Naive thymus-derived CD4-positive, alpha-beta T cell (primary cell): ENCODE measurements around the gene RBFOX1. TPM values are rescaled to one million over a fixed set of nuclear protein-coding genes. Genes with fewer than 3 reads are reported as not detected.

ENCODE experiments used
- ATAC-seq: fragments of 150-1000 bp; cut with Tn5 transposase; 2 replicates; pipeline ENCODE4 v1.10.0; 2021; ENCODE audit warnings: mild to moderate bottlenecking, moderate library complexity
- CTCF ChIA-PET: fragments of 350-600 bp; sonication (Branson Sonifier 250); formaldehyde crosslinking; loops from one replicate; lab custom pipeline; 2021; ENCODE audit warnings: antibody characterized with exemption; lab: Charles Lee
- POLR2A ChIA-PET: fragments of 350-600 bp; sonication (Branson Sonifier 250); formaldehyde crosslinking; loops from one replicate; lab custom pipeline; 2021; ENCODE audit warnings: antibody characterized with exemption, inconsistent platforms; lab: Charles Lee
- DNase-seq, 9 donors: peaks; one replicate each; pipeline versions ENCODE4 v3.0.0 to v3.0.0-alpha.2; 2020 to 2022; ENCODE audit warnings: mixed read lengths in 1 of 9
- H3K27ac ChIP-seq: one replicate; pipeline ENCODE4 v1.7.0; 2013; ENCODE audit warnings: mild to moderate bottlenecking, low read depth, low read length, moderate library complexity
- H3K27me3 ChIP-seq, 2 donors: one replicate each; pipeline ENCODE4 v1.7.0; 2013; ENCODE audit warnings: low read length in 2 of 2, mild to moderate bottlenecking in 2 of 2, moderate library complexity in 2 of 2; ENCODE audit not compliant: control insufficient read depth in 2 of 2, insufficient read depth in 2 of 2
- H3K36me3 ChIP-seq, 3 experiments: 1 replicate in 2 of 3; 2 replicates in 1 of 3; pipeline ENCODE4 v1.7.0; 2013; ENCODE audit warnings: low read length in 3 of 3, mild to moderate bottlenecking in 3 of 3, moderate library complexity in 1 of 3; ENCODE audit not compliant: insufficient read depth in 3 of 3, control insufficient read depth in 2 of 3
- H3K4me1 ChIP-seq, 2 donors: one replicate each; pipeline ENCODE4 v1.7.0; 2013; ENCODE audit warnings: low read length in 2 of 2, mild to moderate bottlenecking in 2 of 2, moderate library complexity in 1 of 2; ENCODE audit not compliant: control insufficient read depth in 2 of 2, insufficient read depth in 2 of 2
- H3K4me3 ChIP-seq: 2 replicates; pipeline ENCODE4 v1.7.0; 2013; ENCODE audit warnings: mild to moderate bottlenecking, low read length
- H3K9me3 ChIP-seq, 3 experiments: 1 replicate in 2 of 3; 2 replicates in 1 of 3; pipeline ENCODE4 v1.7.0; 2013; ENCODE audit warnings: low read length in 3 of 3; ENCODE audit not compliant: control insufficient read depth in 2 of 3
- H3K27ac Mint-ChIP-seq, 9 donors: one replicate each; pipeline ENCODE4 v1.8.0; 2020 to 2022; ENCODE audit warnings: mixed read lengths in 9 of 9, mild to moderate bottlenecking in 8 of 9, moderate library complexity in 5 of 9, inconsistent platforms in 2 of 9
- H3K27me3 Mint-ChIP-seq, 5 donors: one replicate each; pipeline ENCODE4 v1.8.0; 2021 to 2022; ENCODE audit warnings: mixed read lengths in 5 of 5, mild to moderate bottlenecking in 1 of 5
- H3K36me3 Mint-ChIP-seq, 5 donors: one replicate each; pipeline ENCODE4 v1.8.0; 2020 to 2022; ENCODE audit warnings: mixed read lengths in 5 of 5, mild to moderate bottlenecking in 3 of 5, inconsistent platforms in 1 of 5
- H3K4me1 Mint-ChIP-seq, 7 donors: one replicate each; pipeline ENCODE4 v1.8.0; 2020 to 2022; ENCODE audit warnings: mixed read lengths in 7 of 7, mild to moderate bottlenecking in 3 of 7, inconsistent platforms in 1 of 7
- H3K4me3 Mint-ChIP-seq, 10 donors: one replicate each; pipeline ENCODE4 v1.8.0; 2020 to 2022; ENCODE audit warnings: mild to moderate bottlenecking in 10 of 10, mixed read lengths in 10 of 10, moderate library complexity in 6 of 10, inconsistent platforms in 2 of 10
- H3K9me3 Mint-ChIP-seq, 11 donors: one replicate each; pipeline ENCODE4 v1.8.0; 2020 to 2022; ENCODE audit warnings: mixed read lengths in 11 of 11, mild to moderate bottlenecking in 4 of 11, inconsistent platforms in 1 of 11, moderate library complexity in 1 of 11
- intact Hi-C, 2 donors: fragments of 100-400 bp; cut with micrococcal nuclease; formaldehyde crosslinking; loops; one replicate each; pipeline ENCODE4 v1.15.1; 2023
- polyA plus RNA-seq, 2 donors: library from polyadenylated mRNA; unstranded; fragments of 300-500 nt; fragmentation: Illumina TruSeq; gene quantifications; one replicate each; pipeline ENCODE4 v1.2.3, GENCODE V29; 2021
- total RNA-seq, 6 experiments: library from RNA in 5 of 6; stranded (reverse) in 5 of 6; gene quantifications; 1 replicate in 5 of 6; 2 replicates in 1 of 6; pipeline ENCODE4 v1.2.3 and lab custom pipeline; 2021 to 2026

RBFOX1 gene
- total and polyA plus RNA-seq, 7 experiments from 2014 or later = not detected

DNA sequence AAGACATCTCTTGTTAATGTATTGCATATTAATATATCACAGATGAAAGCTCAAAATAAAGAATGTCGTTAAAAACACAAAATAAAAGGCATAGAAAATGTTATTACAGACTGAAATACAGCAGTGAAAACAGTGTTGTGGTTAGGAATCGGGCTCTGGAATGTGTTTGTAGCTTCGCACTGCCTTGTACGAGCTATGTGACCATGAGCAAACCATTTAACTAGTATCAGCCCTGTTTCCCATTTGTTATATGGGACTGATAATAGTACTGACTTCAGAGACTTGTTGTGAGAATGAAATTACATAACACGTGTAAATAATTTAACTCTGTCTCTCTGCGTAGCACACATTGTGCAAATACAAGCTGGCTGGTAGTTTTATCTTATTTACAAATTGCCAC is 648 bp upstream of the RBFOX1 start:
- no peak for DNase-seq
- Mint-ChIP-seq H3K4me3 (no peak overlapping the region), H3K9me3 (peaks cover 0 to 18% (median 9%) of the 10 kb centered on the region in 11 donors), H3K4me1 (no peaks in the 10 kb centered on the region), H3K36me3 (no peaks in the 10 kb centered on the region), H3K27me3 (peaks cover 0 to 2% (median 0%) of the 10 kb centered on the region in 5 donors), H3K27ac (no peak overlapping the region)
- Histone ChIP-seq H3K9me3 (no peaks in the 10 kb centered on the region), H3K27ac (no peak overlapping the region), H3K4me3 (no peak overlapping the region), H3K27me3 (no peaks in the 10 kb centered on the region), H3K36me3 (no peaks in the 10 kb centered on the region), H3K4me1 (no peaks in the 10 kb centered on the region)
- POLR2A ChIA-PET = no interaction called here
- CTCF ChIA-PET = no interaction called here
- intact Hi-C loops = no loop called here
- no peak for ATAC-seq

GRCh38 chr16:7333180-7333725 is 608 bp downstream of the RBFOX1 start:
- no peaks in the 10 kb centered on the region for H3K4me1 Mint-ChIP-seq
- H3K36me3 Mint-ChIP-seq = no peaks in the 10 kb centered on the region
- CTCF ChIA-PET = no interaction called here
- Histone ChIP-seq H3K27ac (no peak overlapping the region), H3K36me3 (no peaks in the 10 kb centered on the region), H3K4me1 (no peaks in the 10 kb centered on the region), H3K4me3 (no peak overlapping the region), H3K9me3 (no peaks in the 10 kb centered on the region), H3K27me3 (no peaks in the 10 kb centered on the region)
- POLR2A ChIA-PET = no interaction called here
- peaks cover 0 to 16% (median 6%) of the 10 kb centered on the region in 11 donors for H3K9me3 Mint-ChIP-seq
- no peak overlapping the region for H3K4me3 Mint-ChIP-seq
- ATAC-seq = no peak
- DNase-seq = no peak
- H3K27me3 Mint-ChIP-seq = no peaks in the 10 kb centered on the region
- intact Hi-C loops = no loop called here
- no peak overlapping the region for H3K27ac Mint-ChIP-seq

DNA sequence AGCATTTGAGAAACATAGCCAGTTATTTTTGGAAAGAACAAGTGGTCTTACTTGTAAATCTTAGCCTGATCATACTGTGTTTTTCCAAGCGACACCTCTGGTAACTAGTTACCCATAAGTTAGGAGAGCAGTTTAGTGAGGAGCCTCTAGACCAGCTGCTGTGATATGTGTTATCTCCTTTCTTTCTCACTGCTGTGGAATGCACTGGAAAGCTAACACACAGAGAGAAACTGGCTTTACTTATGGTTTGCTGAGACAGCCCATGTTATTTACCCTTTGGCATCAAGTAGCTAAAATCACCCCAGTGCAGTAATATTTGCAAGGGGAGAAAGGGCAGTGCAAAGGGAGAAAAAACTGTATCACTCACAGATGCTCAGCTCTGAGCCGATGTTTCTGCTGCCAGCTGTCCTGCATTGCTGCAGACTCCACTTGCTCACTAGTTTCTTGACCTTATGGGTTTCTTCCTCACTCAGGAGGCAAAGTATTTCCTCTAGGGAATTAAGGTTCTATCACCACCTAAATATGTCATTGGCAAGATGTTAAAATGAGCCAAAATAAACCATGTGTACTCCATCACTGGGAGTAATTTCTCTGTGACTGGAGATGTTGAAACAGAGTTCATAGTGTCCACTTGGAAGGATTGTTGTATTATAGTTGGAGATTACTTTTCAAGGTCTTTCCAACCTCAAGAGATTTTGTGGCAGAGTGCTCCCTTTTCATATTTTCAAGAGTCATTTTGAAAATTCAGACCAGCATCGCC is 2.3 kb downstream of the RBFOX1 start:
- H3K9me3 Mint-ChIP-seq = peaks cover 0 to 22% (median 6%) of the 10 kb centered on the region in 11 donors
- Histone ChIP-seq H3K4me1 (no peaks in the 10 kb centered on the region), H3K27me3 (no peaks in the 10 kb centered on the region), H3K9me3 (no peaks in the 10 kb centered on the region), H3K4me3 (no peak overlapping the region), H3K27ac (no peak overlapping the region), H3K36me3 (no peaks in the 10 kb centered on the region)
- DNase-seq = no peak
- H3K27ac Mint-ChIP-seq = no peak overlapping the region
- ChIA-PET POLR2A (no interaction called here), CTCF (no interaction called here)
- no peak for ATAC-seq
- no peaks in the 10 kb centered on the region for H3K4me1 Mint-ChIP-seq
- no peak overlapping the region for H3K4me3 Mint-ChIP-seq
- intact Hi-C loops = no loop called here
- H3K36me3 Mint-ChIP-seq = no peaks in the 10 kb centered on the region
- H3K27me3 Mint-ChIP-seq = no peaks in the 10 kb centered on the region

DNA sequence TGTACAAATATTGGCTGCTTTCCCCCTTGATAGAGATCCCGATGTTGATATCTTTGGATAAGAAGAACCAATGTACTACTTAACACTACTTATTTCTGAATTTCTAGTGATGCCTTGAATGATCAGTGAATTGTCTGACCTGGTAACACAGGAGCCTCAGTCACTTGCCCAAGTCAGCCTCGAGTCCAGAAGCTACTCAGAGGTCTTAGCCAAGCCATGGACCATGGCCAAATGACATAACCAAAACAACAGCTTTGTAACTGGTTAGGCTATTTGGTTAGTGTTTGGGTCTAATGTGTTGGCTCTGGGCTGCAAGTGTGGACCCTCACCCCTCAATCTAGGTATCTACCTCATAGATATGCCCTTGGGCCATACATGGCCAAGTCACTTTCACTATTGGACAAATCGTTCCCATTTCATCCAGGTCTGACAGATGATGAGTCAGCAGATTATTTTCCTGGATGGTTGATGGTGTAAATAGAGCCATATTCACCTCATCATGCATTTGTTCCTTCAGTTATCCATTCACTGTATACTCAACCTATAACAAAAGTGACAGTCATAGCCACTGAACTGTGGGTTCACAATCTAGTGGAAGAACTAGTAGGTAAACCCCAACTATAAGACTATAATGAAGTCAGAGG is 3.5 kb downstream of the RBFOX1 start:
- Histone ChIP-seq H3K27ac (no peak overlapping the region), H3K9me3 (no peaks in the 10 kb centered on the region), H3K27me3 (no peaks in the 10 kb centered on the region), H3K4me3 (no peak overlapping the region), H3K36me3 (no peaks in the 10 kb centered on the region), H3K4me1 (no peaks in the 10 kb centered on the region)
- Mint-ChIP-seq H3K36me3 (no peaks in the 10 kb centered on the region), H3K27me3 (no peaks in the 10 kb centered on the region), H3K4me1 (no peaks in the 10 kb centered on the region), H3K27ac (no peak overlapping the region), H3K9me3 (peaks cover 0 to 19% (median 5%) of the 10 kb centered on the region in 11 donors), H3K4me3 (no peak overlapping the region)
- ATAC-seq (no peak), DNase-seq (no peak)
- ChIA-PET CTCF (interaction anchor here (0.6 kb wide), 1 partner anchor 1948 kb away, joined by 3 read pairs; no protein-coding TSS in a partner anchor), POLR2A (no interaction called here)
- intact Hi-C loops = no loop called here

DNA sequence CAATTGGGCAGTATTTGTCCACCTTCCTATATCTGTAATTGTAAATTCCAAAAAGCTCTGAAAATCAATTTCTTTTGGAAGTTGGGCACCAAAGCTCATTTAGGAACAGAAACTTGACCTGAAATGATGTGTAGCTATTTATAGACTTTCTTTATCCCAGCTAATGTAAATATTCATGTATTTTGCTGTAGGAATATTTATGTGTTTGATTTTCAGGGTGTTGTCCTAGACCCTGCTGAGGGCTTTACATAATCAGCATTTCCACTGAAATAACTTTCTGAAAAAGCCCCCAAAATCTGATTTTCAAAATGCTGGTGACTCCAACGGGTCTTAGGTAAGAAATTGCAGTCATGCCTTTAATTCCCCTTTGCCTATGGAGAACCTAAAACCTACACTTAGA is 4.1 kb downstream of the RBFOX1 start:
- Histone ChIP-seq H3K36me3 (no peaks in the 10 kb centered on the region), H3K27ac (no peak overlapping the region), H3K27me3 (no peaks in the 10 kb centered on the region), H3K9me3 (no peaks in the 10 kb centered on the region), H3K4me1 (no peaks in the 10 kb centered on the region), H3K4me3 (no peak overlapping the region)
- Mint-ChIP-seq H3K4me3 (no peak overlapping the region), H3K4me1 (no peaks in the 10 kb centered on the region), H3K9me3 (peaks cover 0 to 18% (median 5%) of the 10 kb centered on the region in 11 donors), H3K27ac (no peak overlapping the region), H3K36me3 (no peaks in the 10 kb centered on the region), H3K27me3 (no peaks in the 10 kb centered on the region)
- ATAC-seq (no peak), DNase-seq (no peak)
- CTCF ChIA-PET = interaction anchor here (0.6 kb wide), 1 partner anchor 1947 kb away, joined by 3 read pairs; no protein-coding TSS in a partner anchor
- POLR2A ChIA-PET = no interaction called here
- intact Hi-C loops = no loop called here

DNA sequence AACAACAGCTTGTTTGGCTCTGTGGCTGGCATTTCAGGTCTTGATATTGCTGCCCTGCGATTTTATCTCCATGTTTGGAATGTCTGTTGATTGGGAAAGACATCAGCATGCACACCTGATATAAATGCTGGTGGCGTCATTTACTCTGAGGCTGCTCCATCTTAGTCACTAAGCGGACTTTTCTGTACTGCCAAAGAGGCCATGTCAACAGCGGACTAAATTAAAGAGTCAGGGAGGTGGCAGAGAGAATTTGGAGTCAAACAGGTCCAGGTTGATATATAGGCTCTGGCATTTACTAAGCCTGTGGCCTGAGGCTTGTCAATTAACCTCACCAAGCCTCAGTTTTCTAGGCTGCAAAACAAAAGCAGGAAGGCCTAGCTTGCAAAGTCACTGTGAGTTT is 6.2 kb downstream of the RBFOX1 start:
- Histone ChIP-seq H3K27ac (no peak overlapping the region), H3K36me3 (no peaks in the 10 kb centered on the region), H3K27me3 (no peaks in the 10 kb centered on the region), H3K9me3 (no peaks in the 10 kb centered on the region), H3K4me3 (no peak overlapping the region), H3K4me1 (no peaks in the 10 kb centered on the region)
- Mint-ChIP-seq H3K4me3 (no peak overlapping the region), H3K27ac (no peak overlapping the region), H3K36me3 (peaks cover 0 to 6% (median 0%) of the 10 kb centered on the region in 5 donors), H3K27me3 (no peaks in the 10 kb centered on the region), H3K4me1 (no peaks in the 10 kb centered on the region), H3K9me3 (peaks cover 0 to 25% (median 7%) of the 10 kb centered on the region in 11 donors)
- ChIA-PET CTCF (no interaction called here), POLR2A (no interaction called here)
- intact Hi-C loops = no loop called here
- DNase-seq = no peak
- ATAC-seq = no peak
